Spleen (tissue), 11 donors: ENCODE results near the gene ST3GAL3. TPM values are rescaled to one million over a fixed set of nuclear protein-coding genes. Genes with fewer than 3 reads are reported as not detected.

Experiments
- DNase-seq: peaks from one replicate; pipeline ENCODE4 v3.0.0-alpha.2; 2020
- H3K27ac ChIP-seq, 8 donors: fragments of 200-600 bp; sonication (generic) in 7 of 8; 1 replicate in 4 of 8; 2 replicates in 4 of 8; pipeline versions ENCODE4 v1.5.0 to v1.8.0; 2016 to 2021; ENCODE audit warnings: inconsistent platforms in 4 of 8, mild to moderate bottlenecking in 4 of 8, moderate library complexity in 1 of 8
- H3K27me3 ChIP-seq, 7 donors: fragments of 200-600 bp; sonication (generic) in 6 of 7; replicated peaks in 1 of 7; 1 replicate in 4 of 7; 2 replicates in 3 of 7; pipeline versions ENCODE4 v1.5.0 to v1.8.0; 2016 to 2021; ENCODE audit warnings: inconsistent platforms in 3 of 7, mild to moderate bottlenecking in 1 of 7
- H3K36me3 ChIP-seq, 6 donors: fragments of 200-600 bp; sonication (generic) in 5 of 6; 1 replicate in 4 of 6; 2 replicates in 2 of 6; pipeline versions ENCODE4 v1.5.0 to v1.8.0; 2016 to 2021; ENCODE audit warnings: inconsistent platforms in 2 of 6
- H3K4me1 ChIP-seq, 6 donors: fragments of 200-600 bp; sonication (generic) in 5 of 6; 1 replicate in 3 of 6; 2 replicates in 3 of 6; pipeline versions ENCODE4 v1.5.0 to v1.8.0; 2016 to 2021; ENCODE audit warnings: inconsistent platforms in 3 of 6
- H3K4me3 ChIP-seq, 8 donors: fragments of 200-600 bp; sonication (generic) in 7 of 8; 1 replicate in 4 of 8; 2 replicates in 4 of 8; pipeline versions ENCODE4 v1.5.0 to v1.8.0; 2016 to 2021; ENCODE audit warnings: inconsistent platforms in 4 of 8, mild to moderate bottlenecking in 4 of 8, moderate library complexity in 2 of 8
- H3K9me3 ChIP-seq, 8 donors: fragments of 200-600 bp; sonication (generic) in 7 of 8; 1 replicate in 4 of 8; 2 replicates in 4 of 8; pipeline versions ENCODE4 v1.5.0 to v1.8.0; 2016 to 2021; ENCODE audit warnings: inconsistent platforms in 4 of 8
- POLR2A ChIP-seq, 3 donors: fragments of 450-650 bp; IDR thresholded peaks; one replicate each; pipeline ENCODE4 v1.5.1; 2017; ENCODE audit warnings: antibody characterized with exemption in 3 of 3, mild to moderate bottlenecking in 1 of 3
- POLR2AphosphoS5 ChIP-seq, 3 donors: sonication (generic); formaldehyde crosslinking; IDR thresholded peaks; one replicate each; pipeline ENCODE4 v1.5.1; 2017; ENCODE audit warnings: antibody characterized with exemption in 3 of 3
- WGBS, 5 donors: extraction: QIAGEN DNeasy Blood & Tissue Kit in 3 of 5; methylation state at CpG; one replicate each; pipeline versions ENCODE4 v1.1.5 to v1.1.7; 2013 to 2018; 5-methylcytosine and 5-hydroxymethylcytosine counted together
- intact Hi-C: fragments of 100-400 bp; cut with DNase I; formaldehyde crosslinking; loops from one replicate; pipeline ENCODE4 v1.15.0; 2023; ENCODE audit warnings: low total_unique reads
- polyA plus RNA-seq, 3 donors: library from polyadenylated mRNA; stranded (reverse); fragments of 200-250 nt; gene quantifications; one replicate each; pipeline ENCODE4 v1.2.1, GENCODE V29; 2013
- total RNA-seq, 7 donors: library from RNA; depleted of rRNA in 3 of 7; stranded (reverse); fragments of >200 nt in 3 of 7; fragmentation: NEBNext Ultra II Directional in 4 of 7; extraction: Animal tissue kit (Norgen Biotek cat#: 25700) in 4 of 7; gene quantifications; one replicate each; pipeline versions ENCODE4 v1.1.0 to v1.2.1, GENCODE V29; 2016 to 2021
- TF ChIP-seq, protein P1 (sequence below), 11 experiments: fragments of 200-600 bp in 7 of 11; fragments of 450-650 bp in 4 of 11; sonication (generic) in 4 of 11; IDR thresholded peaks in 8 of 11; conservative IDR thresholded peaks in 3 of 11; 1 replicate in 7 of 11; 2 replicates in 4 of 11; pipeline versions ENCODE4 v1.4.0 to v1.8.0; 2016 to 2021; ENCODE audit warnings: antibody characterized with exemption in 11 of 11, inconsistent platforms in 4 of 11, mild to moderate bottlenecking in 1 of 11
- donor health status: healthy with polysubstance abuse.
- donor health status: DM: no; HTN: no; CAD: no; lungs with moderate emphysema.
- donor health status: DM: no; HTN: no; CAD: no.
- donor health status: Bipolar disorder and iron deficiency.
- donor health status: healthy.
- donor health status: DM: no; HTN: no; CAD: no.
- donor health status: DM: yes; HTN: yes; CAD: no.

Gene ST3GAL3
- total and polyA plus RNA-seq, 10 donors, result 6.4 to 34.3 (median 21.0) TPM

- intact Hi-C loops, result no loop called here
- H3K4me1 ChIP-seq, result peaks cover 7 to 31% (median 28%) of the 10 kb centered on the region in 6 donors
- peaks cover 0 to 55% (median 17%) of the 10 kb centered on the region in 6 donors for H3K36me3 ChIP-seq
- H3K4me3 ChIP-seq, result no peak overlapping the region
- no peak for DNase-seq
- H3K27me3 ChIP-seq, result no peaks in the 10 kb centered on the region
- TF ChIP-seq POLR2AphosphoS5 (IDR thresholded peaks at IDR 0.05), result no peak
- no peak for TF ChIP-seq POLR2A (IDR thresholded peaks at IDR 0.05)
- 85 to 94% (median 94%) methylated on average over 5 of the region's 5 CpGs for WGBS, 5 donors
- no peak overlapping the region for H3K27ac ChIP-seq
- peaks cover 0 to 15% (median 13%) of the 10 kb centered on the region in 8 donors for H3K9me3 ChIP-seq
These were observed 131.7 kb downstream of the ST3GAL3 start for GRCh38 chr1:43839056-43839455.

- TF ChIP-seq POLR2AphosphoS5 (IDR thresholded peaks at IDR 0.05) (no peak), POLR2A (IDR thresholded peaks at IDR 0.05) (no peak)
- TF ChIP-seq, protein P1, sequence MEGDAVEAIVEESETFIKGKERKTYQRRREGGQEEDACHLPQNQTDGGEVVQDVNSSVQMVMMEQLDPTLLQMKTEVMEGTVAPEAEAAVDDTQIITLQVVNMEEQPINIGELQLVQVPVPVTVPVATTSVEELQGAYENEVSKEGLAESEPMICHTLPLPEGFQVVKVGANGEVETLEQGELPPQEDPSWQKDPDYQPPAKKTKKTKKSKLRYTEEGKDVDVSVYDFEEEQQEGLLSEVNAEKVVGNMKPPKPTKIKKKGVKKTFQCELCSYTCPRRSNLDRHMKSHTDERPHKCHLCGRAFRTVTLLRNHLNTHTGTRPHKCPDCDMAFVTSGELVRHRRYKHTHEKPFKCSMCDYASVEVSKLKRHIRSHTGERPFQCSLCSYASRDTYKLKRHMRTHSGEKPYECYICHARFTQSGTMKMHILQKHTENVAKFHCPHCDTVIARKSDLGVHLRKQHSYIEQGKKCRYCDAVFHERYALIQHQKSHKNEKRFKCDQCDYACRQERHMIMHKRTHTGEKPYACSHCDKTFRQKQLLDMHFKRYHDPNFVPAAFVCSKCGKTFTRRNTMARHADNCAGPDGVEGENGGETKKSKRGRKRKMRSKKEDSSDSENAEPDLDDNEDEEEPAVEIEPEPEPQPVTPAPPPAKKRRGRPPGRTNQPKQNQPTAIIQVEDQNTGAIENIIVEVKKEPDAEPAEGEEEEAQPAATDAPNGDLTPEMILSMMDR (IDR thresholded peaks at IDR 0.05 in 8 of 11, conservative IDR thresholded peaks at IDR 0.05 in 3 of 11), result no peak
- 89 to 100% (median 96%) methylated on average over 1 of the region's 1 CpG for WGBS, 5 donors
- Histone ChIP-seq H3K27ac (no peak overlapping the region), H3K4me1 (peaks cover 0 to 6% (median 4%) of the 10 kb centered on the region in 6 donors), H3K36me3 (peaks cover 0 to 63% (median 17%) of the 10 kb centered on the region in 6 donors), H3K9me3 (peaks cover 0 to 15% (median 13%) of the 10 kb centered on the region in 8 donors), H3K4me3 (no peak overlapping the region), H3K27me3 (no peaks in the 10 kb centered on the region)
- intact Hi-C loops, result no loop called here
- no peak for DNase-seq
These were observed 134.2 kb downstream of the ST3GAL3 start for GRCh38 chr1:43841321-43842174.

DNA sequence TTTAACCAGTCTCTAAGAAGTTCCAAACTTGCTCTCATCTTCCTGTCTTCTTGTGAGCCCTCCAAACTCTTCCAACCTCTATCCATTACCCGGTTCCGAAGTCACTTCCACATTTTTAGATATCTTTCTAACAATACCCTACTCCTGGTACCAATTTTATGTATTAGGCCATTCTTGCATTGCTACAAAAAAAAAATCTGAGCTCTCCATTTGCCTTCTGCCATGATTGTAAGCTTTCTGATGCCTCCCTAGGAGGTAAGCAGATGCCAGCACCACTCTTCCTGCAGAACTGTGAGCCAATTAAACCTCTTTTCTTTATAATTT, 134.8 kb downstream of the ST3GAL3 start:
- intact Hi-C loops, result no loop called here
- WGBS, 5 donors, result 97 to 100% (median 98%) methylated on average over 2 of the region's 2 CpGs
- no peak overlapping the region for H3K4me3 ChIP-seq
- H3K4me1 ChIP-seq, result peaks cover 0 to under 1% (median 0%) of the 10 kb centered on the region in 6 donors
- H3K36me3 ChIP-seq, result peaks cover 0 to 63% (median 17%) of the 10 kb centered on the region in 6 donors
- H3K9me3 ChIP-seq, result peaks cover 0 to 15% (median 13%) of the 10 kb centered on the region in 8 donors
- no peak overlapping the region for H3K27ac ChIP-seq
- TF ChIP-seq, protein P1 (IDR thresholded peaks at IDR 0.05 in 8 of 11, conservative IDR thresholded peaks at IDR 0.05 in 3 of 11), result no peak
- TF ChIP-seq POLR2AphosphoS5 (IDR thresholded peaks at IDR 0.05), result no peak
- TF ChIP-seq POLR2A (IDR thresholded peaks at IDR 0.05), result no peak
- DNase-seq, result no peak
- H3K27me3 ChIP-seq, result no peaks in the 10 kb centered on the region

GRCh38 chr1:43843684-43844083, 136.3 kb downstream of the ST3GAL3 start:
- intact Hi-C loops, result no loop called here
- 90 to 99% (median 97%) methylated on average over 5 of the region's 5 CpGs for WGBS, 5 donors
- Histone ChIP-seq H3K4me3 (no peak overlapping the region), H3K9me3 (peaks cover 0 to 15% (median 13%) of the 10 kb centered on the region in 8 donors), H3K36me3 (peaks cover 0 to 55% (median 14%) of the 10 kb centered on the region in 6 donors), H3K27me3 (no peaks in the 10 kb centered on the region), H3K4me1 (no peaks in the 10 kb centered on the region), H3K27ac (no peak overlapping the region)
- no peak for DNase-seq
- no peak for TF ChIP-seq POLR2A (IDR thresholded peaks at IDR 0.05)
- TF ChIP-seq POLR2AphosphoS5 (IDR thresholded peaks at IDR 0.05), result no peak
- TF ChIP-seq, protein P1 (IDR thresholded peaks at IDR 0.05 in 8 of 11, conservative IDR thresholded peaks at IDR 0.05 in 3 of 11), result no peak
